H1 (cell line): ENCODE data around the gene CEP192. TPM values are rescaled to one million over a fixed set of nuclear protein-coding genes. Genes with fewer than 3 reads are reported as not detected.

ENCODE experiments used
- CHD1 ChIP-seq: IDR thresholded peaks from 2 replicates; pipeline ENCODE4 v1.6.1; 2012; ENCODE audit warnings: low read depth, low read length, improper control_type of control experiment
- CHD7 ChIP-seq: fragments of 300-600 bp; sonication (generic); IDR thresholded peaks from 2 replicates; pipeline ENCODE4 v1.7.1; 2012; ENCODE audit warnings: low read length, moderate library complexity, mild to moderate bottlenecking, inconsistent platforms; ENCODE audit not compliant: insufficient replicate concordance
- EP300 ChIP-seq, 2 experiments: IDR thresholded peaks; 1 replicate in 1 of 2; 2 replicates in 1 of 2; pipeline ENCODE4 v1.6.1; 2011 to 2012; ENCODE audit warnings: low read depth in 2 of 2, low read length in 2 of 2, mild to moderate bottlenecking in 2 of 2, borderline replicate concordance in 1 of 2, inconsistent platforms in 1 of 2, moderate library complexity in 1 of 2
- HDAC6 ChIP-seq: IDR thresholded peaks from one replicate; pipeline ENCODE4 v1.7.1; 2012; ENCODE audit warnings: low read depth, mild to moderate bottlenecking, inconsistent platforms, low read length, moderate library complexity
- RXRA ChIP-seq: IDR thresholded peaks from 2 replicates; pipeline ENCODE4 v1.6.1; 2011; ENCODE audit warnings: low read depth, mild to moderate bottlenecking, low read length, moderate library complexity; ENCODE audit not compliant: insufficient read depth
- TAF7 ChIP-seq: optimal IDR thresholded peaks from 2 replicates; pipeline ENCODE3; 2011; ENCODE audit warnings: low read depth, mild to moderate bottlenecking, inconsistent platforms, low read length, moderate library complexity, borderline replicate concordance
- polyA plus RNA-seq, 7 experiments: library from polyadenylated mRNA; depleted of rRNA in 3 of 7; stranded (reverse) in 5 of 7; unstranded in 2 of 7; fragments of >200 nt in 5 of 7; fragments of 200-250 nt in 2 of 7; gene quantifications; 1 replicate in 5 of 7; 2 replicates in 1 of 7; 4 replicates in 1 of 7; pipeline versions ENCODE4 v1.2.1 to v1.2.3, GENCODE V29; 2011 to 2013; ENCODE audit warnings: missing spikeins in 2 of 7, mixed read lengths in 2 of 7
- total RNA-seq: library from RNA; stranded (reverse); fragmentation: NEBNext Ultra II Directional; extraction: Animal tissue kit (Norgen Biotek cat#: 25700); gene quantifications from 2 replicates; pipeline ENCODE4 v1.2.1, GENCODE V29; 2021

CEP192 gene
- total and polyA plus RNA-seq, 2 of the 8 experiments (the other 6 are each of a cell fraction or from before 2014, with no cell fraction given): 13.4 to 23.1 TPM

GRCh38 chr18:13035249-13035914 is 44.2 kb downstream of the CEP192 start (continued):
- TF ChIP-seq CHD7 (no peak), RXRA (no peak), TAF7 (no peak), CHD1 (no peak), EP300 (IDR thresholded peaks at IDR 0.05; ENCODE audit: borderline replicate concordance in 1 of 2, low read depth in 2 of 2, low read length in 2 of 2) (no peak), HDAC6 (no peak)
